Osteoblast (primary cell): ENCODE results near the gene SLC13A3. TPM values are rescaled to one million over a fixed set of nuclear protein-coding genes. Genes with fewer than 3 reads are reported as not detected.

ENCODE experiments used
- DNase-seq: peaks from one replicate; pipeline ENCODE4 v3.0.0; 2011; ENCODE audit warnings: low spot score, mixed read lengths; ENCODE audit not compliant: insufficient read length; ENCODE audit errors: missing footprints
- H2AFZ ChIP-seq: 2 replicates; pipeline ENCODE4 v1.6.0; 2011; ENCODE audit warnings: mild to moderate bottlenecking, low read length
- H3K27ac ChIP-seq: 2 replicates; pipeline ENCODE4 v1.5.1; 2011; ENCODE audit warnings: mild to moderate bottlenecking, low read depth, low read length, moderate library complexity
- H3K27me3 ChIP-seq: 2 replicates; pipeline ENCODE4 v1.6.0; 2012; ENCODE audit warnings: mild to moderate bottlenecking, control low read depth, inconsistent platforms, low read length, moderate library complexity; ENCODE audit not compliant: insufficient read depth
- H3K36me3 ChIP-seq: 2 replicates; pipeline ENCODE4 v1.5.1; 2011; ENCODE audit warnings: mild to moderate bottlenecking, low read length, control low read depth, moderate library complexity; ENCODE audit not compliant: insufficient read depth
- H3K4me1 ChIP-seq: 2 replicates; pipeline ENCODE4 v1.5.1; 2011; ENCODE audit warnings: mild to moderate bottlenecking, low read length, control low read depth, moderate library complexity; ENCODE audit not compliant: insufficient read depth
- H3K4me2 ChIP-seq: 2 replicates; pipeline ENCODE4 v1.6.0; 2011; ENCODE audit warnings: mild to moderate bottlenecking, low read length; ENCODE audit not compliant: insufficient read depth
- H3K4me3 ChIP-seq: fragments of 200-600 bp; sonication (generic); 3 replicates; pipeline ENCODE4 v1.5.1; 2012; ENCODE audit warnings: mild to moderate bottlenecking, low read length, inconsistent platforms; ENCODE audit not compliant: insufficient read depth
- H3K79me2 ChIP-seq: 2 replicates; pipeline ENCODE4 v1.6.0; 2012; ENCODE audit warnings: mild to moderate bottlenecking, low read length, control low read depth, inconsistent platforms; ENCODE audit not compliant: insufficient read depth
- H3K9me3 ChIP-seq: 2 replicates; pipeline ENCODE4 v1.5.1; 2011; ENCODE audit warnings: low read depth, low read length, control low read depth
- H4K20me1 ChIP-seq: 2 replicates; pipeline ENCODE4 v1.6.0; 2012; ENCODE audit warnings: mild to moderate bottlenecking, low read length, control low read depth; ENCODE audit not compliant: insufficient read depth
- total RNA-seq: library from RNA; depleted of rRNA; stranded (reverse); fragments of >200 nt; gene quantifications from 2 replicates; pipeline ENCODE4 v1.2.3, GENCODE V29; 2012
- TF ChIP-seq, protein P1 (sequence below): IDR thresholded peaks from 2 replicates; pipeline ENCODE4 v1.5.1; 2011; ENCODE audit warnings: mild to moderate bottlenecking, low read depth, low read length, moderate library complexity; ENCODE audit errors: extremely low read depth

The SLC13A3 gene
- total RNA-seq, 1 donor = 1.8 TPM

DNA sequence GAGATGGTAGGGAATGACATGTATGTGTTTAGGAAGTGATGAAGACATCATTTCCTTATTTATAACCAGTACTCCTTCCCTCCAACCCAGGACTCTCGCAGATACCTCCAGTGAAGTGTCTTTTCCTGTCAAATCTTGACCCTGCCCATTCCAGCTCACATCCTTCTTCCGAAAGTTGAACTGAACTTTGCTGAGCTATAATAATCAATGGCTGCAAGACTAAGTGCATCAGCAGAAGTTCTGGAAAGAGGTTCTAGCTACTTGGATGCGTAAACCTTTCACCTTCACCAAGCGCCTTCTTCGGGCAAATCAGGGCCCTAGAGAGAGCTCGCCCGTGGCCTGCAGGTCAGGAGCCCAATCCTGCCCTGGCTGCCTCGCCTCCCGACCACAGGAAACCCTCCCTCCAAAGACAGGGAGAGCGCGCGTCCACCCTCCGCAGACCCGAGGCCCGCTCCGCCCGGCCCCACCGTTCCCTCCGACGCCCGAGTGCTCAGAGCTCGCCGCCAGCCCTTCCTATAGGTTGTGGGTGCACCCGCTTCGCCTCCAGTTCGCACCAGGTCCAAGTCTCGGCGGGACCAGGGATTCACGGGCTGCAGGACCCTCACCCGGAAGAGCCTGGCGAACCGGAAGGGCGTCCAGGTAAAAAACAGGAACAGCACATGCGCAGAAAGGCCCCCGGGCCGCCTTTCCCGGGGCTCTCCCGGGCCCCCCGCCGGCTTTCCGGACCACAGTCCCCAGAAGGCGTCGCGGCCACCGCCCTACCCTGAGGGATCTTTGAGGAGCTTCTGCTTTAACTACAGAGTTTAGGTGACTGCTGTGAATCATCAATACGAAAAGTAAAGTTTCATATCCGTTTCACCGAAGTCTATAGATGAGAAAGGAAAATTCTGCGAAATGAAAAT lies 138.1 kb downstream of the SLC13A3 start, which contains the start of gene ZNF334:
TSS of gene ZNF334 (minus strand) at position 617 of the 902 bp plus-strand sequence. CDS start 1,457 bp downstream, outside the sequence.
- Histone ChIP-seq H4K20me1 (no peaks in the 10 kb centered on the region), H3K79me2 (no peaks in the 10 kb centered on the region), H3K4me2 (peak within 1 kb of the TSS; percentile 78), H3K36me3 (no peaks in the 10 kb centered on the region), H3K4me1 (peaks cover 3% of the 10 kb centered on the region), H3K9me3 (peaks cover 2% of the 10 kb centered on the region), H3K27me3 (peaks cover 4% of the 10 kb centered on the region), H3K4me3 (peak within 1 kb of the TSS; percentile 80), H3K27ac (no peak within 1 kb of the TSS), H2AFZ (peak within 1 kb of the TSS; percentile 93)
- DNase-seq = peak; percentile 54
- TF ChIP-seq, protein P1, sequence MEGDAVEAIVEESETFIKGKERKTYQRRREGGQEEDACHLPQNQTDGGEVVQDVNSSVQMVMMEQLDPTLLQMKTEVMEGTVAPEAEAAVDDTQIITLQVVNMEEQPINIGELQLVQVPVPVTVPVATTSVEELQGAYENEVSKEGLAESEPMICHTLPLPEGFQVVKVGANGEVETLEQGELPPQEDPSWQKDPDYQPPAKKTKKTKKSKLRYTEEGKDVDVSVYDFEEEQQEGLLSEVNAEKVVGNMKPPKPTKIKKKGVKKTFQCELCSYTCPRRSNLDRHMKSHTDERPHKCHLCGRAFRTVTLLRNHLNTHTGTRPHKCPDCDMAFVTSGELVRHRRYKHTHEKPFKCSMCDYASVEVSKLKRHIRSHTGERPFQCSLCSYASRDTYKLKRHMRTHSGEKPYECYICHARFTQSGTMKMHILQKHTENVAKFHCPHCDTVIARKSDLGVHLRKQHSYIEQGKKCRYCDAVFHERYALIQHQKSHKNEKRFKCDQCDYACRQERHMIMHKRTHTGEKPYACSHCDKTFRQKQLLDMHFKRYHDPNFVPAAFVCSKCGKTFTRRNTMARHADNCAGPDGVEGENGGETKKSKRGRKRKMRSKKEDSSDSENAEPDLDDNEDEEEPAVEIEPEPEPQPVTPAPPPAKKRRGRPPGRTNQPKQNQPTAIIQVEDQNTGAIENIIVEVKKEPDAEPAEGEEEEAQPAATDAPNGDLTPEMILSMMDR = no peak

DNA sequence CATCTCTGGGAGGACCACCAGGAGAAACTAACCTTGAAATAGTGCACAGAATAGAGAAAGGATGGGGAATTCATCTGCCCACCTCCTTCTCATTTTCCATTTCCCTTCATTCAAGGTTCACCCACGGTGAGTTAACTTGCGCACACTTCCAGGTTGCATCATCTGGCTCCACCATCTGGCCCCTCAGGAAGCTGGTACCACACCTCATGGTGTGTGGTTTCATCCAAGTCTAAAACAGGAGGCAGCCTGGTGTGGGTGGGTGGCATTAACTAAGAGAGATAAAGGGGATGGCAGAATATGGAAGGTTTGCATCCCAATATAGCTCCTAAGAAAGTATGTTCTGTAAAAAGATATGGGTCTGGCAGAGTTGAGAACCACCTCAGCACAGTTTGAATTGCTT lies 141.7 kb downstream of the SLC13A3 start:
- Histone ChIP-seq H3K27ac (no peak overlapping the region), H3K79me2 (no peaks in the 10 kb centered on the region), H3K4me3 (no peak overlapping the region), H3K9me3 (peaks cover 6% of the 10 kb centered on the region), H3K4me1 (peaks cover 3% of the 10 kb centered on the region), H3K27me3 (peaks cover 4% of the 10 kb centered on the region), H3K4me2 (no peak overlapping the region), H2AFZ (no peak overlapping the region), H3K36me3 (no peaks in the 10 kb centered on the region), H4K20me1 (no peaks in the 10 kb centered on the region)
- TF ChIP-seq, protein P1 = no peak
- no peak for DNase-seq

Other genes with a start within 250 kb of the SLC13A3 start
- gene ELMO2, start 244.8 kb downstream of the SLC13A3 start, total RNA-seq = 39.8 and 46.7 TPM in 2 replicates
- gene ZNF334, start 137.9 kb downstream of the SLC13A3 start, total RNA-seq = 5.0 and 5.8 TPM in 2 replicates
- not detected in 2 replicates for gene OCSTAMP, start 100.8 kb downstream of the SLC13A3 start, total RNA-seq
- gene TP53RK, start 38.0 kb upstream of the SLC13A3 start, total RNA-seq = 18.0 and 21.0 TPM in 2 replicates
- gene SLC2A10, start 58.2 kb upstream of the SLC13A3 start, total RNA-seq = 44.2 and 47.4 TPM in 2 replicates
- gene EYA2, start 243.4 kb upstream of the SLC13A3 start, total RNA-seq = 17.7 and 19.2 TPM in 2 replicates